GM10248 (cell line): ENCODE data around the gene TMEM219.

Experiments used
- CTCF ChIA-PET: fragments of 300-600 bp; sonication (Branson Sonifier 250); formaldehyde crosslinking; extraction: SDS; loops from one replicate; lab custom pipeline; 2021; ENCODE audit warnings: antibody characterized with exemption; lab: Yijun Ruan, JAX
- POLR2A ChIA-PET: fragments of 350-650 bp; sonication (Branson Sonifier 250); formaldehyde crosslinking; extraction: SDS; loops from one replicate; lab custom pipeline; 2020; ENCODE audit warnings: antibody characterized with exemption; lab: Yijun Ruan, JAX
- DNase-seq: peaks from one replicate; pipeline ENCODE4 v3.0.0; 2012; ENCODE audit errors: extremely low spot score
- CTCF ChIP-seq: IDR thresholded peaks from 2 replicates; pipeline ENCODE4 v1.5.1; 2012; ENCODE audit warnings: mild to moderate bottlenecking, low read depth; ENCODE audit errors: extremely low read depth, missing control alignments, control extremely low read depth

Gene TMEM219

GRCh38 chr16:30004424-30004776 is 42.5 kb downstream of the TMEM219 start:
- CTCF ChIA-PET: interaction anchor here (0.5 to 2.1 kb wide), 6 partner anchors 11 to 302 kb away, joined by 3 to 11 read pairs (median 3); partner anchors contain the start of genes KCTD13 and TAOK2
- POLR2A ChIA-PET: no interaction called here
- TF ChIP-seq CTCF: no peak
- DNase-seq: no peak

GRCh38 chr16:30004811-30005242 is 42.9 kb downstream of the TMEM219 start:
- POLR2A ChIA-PET: no interaction called here
- DNase-seq: no peak
- TF ChIP-seq CTCF: no peak
- CTCF ChIA-PET: interaction anchor here (0.8 to 2.1 kb wide), 12 partner anchors 8 to 313 kb away, joined by 3 to 11 read pairs (median 4); partner anchors contain the start of genes KCTD13 and TAOK2

- TF ChIP-seq CTCF: peak; percentile 72
- POLR2A ChIA-PET: no interaction called here
- CTCF ChIA-PET: interaction anchor here (0.6 to 2.1 kb wide), 18 partner anchors 9 to 314 kb away, joined by 3 to 11 read pairs (median 4); partner anchors contain the start of genes KCTD13 and TAOK2
- DNase-seq: peak; percentile 79
Measured at GRCh38 chr16:30005341-30006094, 43.6 kb downstream of the TMEM219 start.

- TF ChIP-seq CTCF: no peak
- no peak for DNase-seq
- POLR2A ChIA-PET: no interaction called here
- CTCF ChIA-PET: interaction anchor here (0.6 to 2.1 kb wide), 16 partner anchors 9 to 315 kb away, joined by 3 to 11 read pairs (median 4); partner anchors contain the start of genes KCTD13 and TAOK2
Measured at GRCh38 chr16:30006095-30006473, 44.2 kb downstream of the TMEM219 start.

GRCh38 chr16:30006659-30007377 is 44.9 kb downstream of the TMEM219 start:
- TF ChIP-seq CTCF: no peak
- ChIA-PET CTCF (interaction anchor here (1.0 to 1.5 kb wide), 5 partner anchors 21 to 307 kb away, joined by 3 to 4 read pairs (median 3); no protein-coding TSS in a partner anchor), POLR2A (no interaction called here)
- DNase-seq: no peak

- no peak for TF ChIP-seq CTCF
- DNase-seq: no peak
- ChIA-PET CTCF (interaction anchor here (1.2 to 1.5 kb wide), 2 partner anchors 48 to 307 kb away, joined by 3 read pairs; no protein-coding TSS in a partner anchor), POLR2A (no interaction called here)
Measured at GRCh38 chr16:30007378-30007895, 45.6 kb downstream of the TMEM219 start.
